Thoracic aorta (tissue), 2 donors: ENCODE measurements around the gene ANO1. TPM values are rescaled to one million over a fixed set of nuclear protein-coding genes. Genes with fewer than 3 reads are reported as not detected.

ENCODE experiments used
- ATAC-seq: fragments of 150-250 bp; one replicate; pipeline ENCODE4 v1.8.0; 2017; ENCODE audit warnings: low read depth; ENCODE audit not compliant: insufficient number of reproducible peaks, low FRiP score
- DNase-seq: peaks from one replicate; pipeline ENCODE4 v3.0.0-alpha.2; 2020; ENCODE audit warnings: low spot score
- H3K27ac ChIP-seq, 2 donors: fragments of 200-600 bp; sonication (generic); 1 replicate in 1 of 2; 2 replicates in 1 of 2; pipeline ENCODE4 v1.5.1; 2016; ENCODE audit warnings: mild to moderate bottlenecking in 2 of 2, moderate library complexity in 2 of 2
- H3K27me3 ChIP-seq: fragments of 200-600 bp; sonication (generic); replicated peaks from 2 replicates; pipeline ENCODE4 v1.6.0; 2016; ENCODE audit warnings: mild to moderate bottlenecking; ENCODE audit not compliant: insufficient read depth
- H3K36me3 ChIP-seq: fragments of 200-600 bp; sonication (generic); one replicate; pipeline ENCODE4 v1.5.1; 2016
- H3K4me1 ChIP-seq, 2 donors: fragments of 200-600 bp; sonication (generic); 1 replicate in 1 of 2; 2 replicates in 1 of 2; pipeline versions ENCODE4 v1.5.1 to v1.6.0; 2016; ENCODE audit warnings: low read depth in 2 of 2, mild to moderate bottlenecking in 1 of 2; ENCODE audit not compliant: control insufficient read depth in 1 of 2
- H3K4me3 ChIP-seq: fragments of 200-600 bp; sonication (generic); 2 replicates; pipeline ENCODE4 v1.5.1; 2016; ENCODE audit warnings: mild to moderate bottlenecking
- H3K9me3 ChIP-seq: fragments of 200-600 bp; sonication (generic); 2 replicates; pipeline ENCODE4 v1.5.1; 2016
- total RNA-seq, 2 donors: library from RNA; depleted of rRNA; stranded (reverse); fragments of >200 nt; gene quantifications; one replicate each; pipeline versions ENCODE4 v1.1.0 to v1.2.3, GENCODE V29; 2016
- TF ChIP-seq, protein P1 (sequence below): fragments of 200-600 bp; sonication (generic); IDR thresholded peaks from one replicate; pipeline ENCODE4 v1.5.1; 2019; ENCODE audit warnings: antibody characterized with exemption

ANO1 gene
- total RNA-seq, 2 donors from 2014 or later, result 122 to 161 TPM

GRCh38 chr11:70055444-70055843 is 22.7 kb upstream of the ANO1 start:
- DNase-seq, result no peak
- H3K4me3 ChIP-seq, result no peak overlapping the region
- ATAC-seq, result no peak
- TF ChIP-seq, protein P1, sequence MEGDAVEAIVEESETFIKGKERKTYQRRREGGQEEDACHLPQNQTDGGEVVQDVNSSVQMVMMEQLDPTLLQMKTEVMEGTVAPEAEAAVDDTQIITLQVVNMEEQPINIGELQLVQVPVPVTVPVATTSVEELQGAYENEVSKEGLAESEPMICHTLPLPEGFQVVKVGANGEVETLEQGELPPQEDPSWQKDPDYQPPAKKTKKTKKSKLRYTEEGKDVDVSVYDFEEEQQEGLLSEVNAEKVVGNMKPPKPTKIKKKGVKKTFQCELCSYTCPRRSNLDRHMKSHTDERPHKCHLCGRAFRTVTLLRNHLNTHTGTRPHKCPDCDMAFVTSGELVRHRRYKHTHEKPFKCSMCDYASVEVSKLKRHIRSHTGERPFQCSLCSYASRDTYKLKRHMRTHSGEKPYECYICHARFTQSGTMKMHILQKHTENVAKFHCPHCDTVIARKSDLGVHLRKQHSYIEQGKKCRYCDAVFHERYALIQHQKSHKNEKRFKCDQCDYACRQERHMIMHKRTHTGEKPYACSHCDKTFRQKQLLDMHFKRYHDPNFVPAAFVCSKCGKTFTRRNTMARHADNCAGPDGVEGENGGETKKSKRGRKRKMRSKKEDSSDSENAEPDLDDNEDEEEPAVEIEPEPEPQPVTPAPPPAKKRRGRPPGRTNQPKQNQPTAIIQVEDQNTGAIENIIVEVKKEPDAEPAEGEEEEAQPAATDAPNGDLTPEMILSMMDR, result no peak
- no peaks in the 10 kb centered on the region for H3K36me3 ChIP-seq
- H3K9me3 ChIP-seq, result peaks cover 4% of the 10 kb centered on the region
- peaks cover 0 to 6% of the 10 kb centered on the region in 2 donors for H3K4me1 ChIP-seq
- H3K27ac ChIP-seq, result no peak overlapping the region
- no peaks in the 10 kb centered on the region for H3K27me3 ChIP-seq

DNA sequence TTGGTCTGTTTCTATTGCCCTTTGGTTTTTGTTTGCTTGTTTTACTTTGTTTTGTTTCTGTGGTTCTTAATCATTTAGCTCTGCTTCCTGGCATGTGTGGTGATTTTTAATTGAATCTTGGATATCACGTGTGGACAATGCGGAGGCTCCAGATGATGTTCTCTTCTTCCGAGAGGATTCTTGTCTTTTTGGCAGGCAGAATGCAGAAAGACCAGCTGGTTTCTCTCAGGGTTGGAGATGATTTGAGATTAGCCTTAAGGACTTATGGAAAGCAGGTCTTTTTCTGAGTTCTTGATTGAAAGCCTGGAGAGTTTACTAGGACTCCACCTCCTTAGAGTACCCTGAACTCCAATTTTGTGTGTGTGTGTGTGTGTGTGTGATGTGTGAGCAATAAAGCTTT is 21.0 kb upstream of the ANO1 start:
- Histone ChIP-seq H3K27ac (no peak overlapping the region), H3K36me3 (no peaks in the 10 kb centered on the region), H3K4me1 (peaks cover 0 to 6% of the 10 kb centered on the region in 2 donors), H3K27me3 (no peaks in the 10 kb centered on the region), H3K9me3 (peaks cover 4% of the 10 kb centered on the region), H3K4me3 (no peak overlapping the region)
- no peak for DNase-seq
- ATAC-seq, result no peak
- TF ChIP-seq, protein P1, result no peak

DNA sequence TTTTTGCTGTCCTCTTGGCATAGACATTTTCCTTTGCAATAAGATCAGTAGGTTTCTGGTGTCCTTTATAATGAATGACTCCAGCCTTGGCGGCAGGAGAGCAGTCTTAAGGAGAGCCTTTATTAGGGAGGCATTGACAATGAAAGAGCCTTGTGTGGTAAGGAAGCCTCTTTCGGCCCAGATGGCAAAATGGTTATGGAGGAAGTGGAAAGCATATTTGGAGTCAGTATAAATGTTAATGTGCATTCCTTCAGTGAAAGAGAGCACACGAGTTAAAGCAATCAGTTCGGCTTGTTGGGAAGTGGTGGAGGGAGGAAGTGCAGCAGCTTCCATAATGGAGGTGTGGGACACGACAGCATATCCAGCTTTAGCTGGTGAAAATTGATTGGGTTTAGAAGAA is 18.1 kb upstream of the ANO1 start:
- Histone ChIP-seq H3K27me3 (no peaks in the 10 kb centered on the region), H3K27ac (no peak overlapping the region), H3K36me3 (no peaks in the 10 kb centered on the region), H3K4me3 (no peak overlapping the region), H3K9me3 (peaks cover 4% of the 10 kb centered on the region), H3K4me1 (peaks cover 0 to 6% of the 10 kb centered on the region in 2 donors)
- TF ChIP-seq, protein P1, result no peak
- ATAC-seq (no peak), DNase-seq (no peak)

GRCh38 chr11:70060611-70061293 is 17.4 kb upstream of the ANO1 start:
- TF ChIP-seq, protein P1, result no peak
- no peaks in the 10 kb centered on the region for H3K27me3 ChIP-seq
- ATAC-seq (no peak), DNase-seq (no peak)
- peaks cover 0 to 6% of the 10 kb centered on the region in 2 donors for H3K4me1 ChIP-seq
- no peak overlapping the region for H3K27ac ChIP-seq
- H3K4me3 ChIP-seq, result no peak overlapping the region
- peaks cover 1% of the 10 kb centered on the region for H3K9me3 ChIP-seq
- H3K36me3 ChIP-seq, result no peaks in the 10 kb centered on the region

DNA sequence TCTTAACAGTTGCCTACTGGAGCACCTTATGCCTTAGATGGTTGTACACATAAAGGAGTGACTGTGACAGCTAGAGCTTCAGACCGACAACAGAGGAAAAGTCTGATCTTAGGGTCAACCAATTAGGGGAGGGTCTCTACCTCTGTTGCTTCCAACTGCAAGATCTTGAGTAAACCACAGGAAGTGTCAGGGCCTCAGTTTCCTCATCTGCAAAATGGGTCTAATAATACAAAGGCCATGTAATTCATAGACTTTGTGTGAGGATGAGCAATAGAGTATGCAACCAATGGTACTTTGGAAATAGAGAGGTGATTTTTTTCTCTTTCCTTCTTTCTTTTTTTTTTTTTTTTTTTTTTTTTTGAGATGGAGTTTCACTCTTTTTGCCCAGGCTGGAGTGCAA is 16.4 kb upstream of the ANO1 start:
- DNase-seq, result no peak
- TF ChIP-seq, protein P1, result no peak
- Histone ChIP-seq H3K9me3 (no peaks in the 10 kb centered on the region), H3K27me3 (no peaks in the 10 kb centered on the region), H3K4me1 (peaks cover 0 to 12% of the 10 kb centered on the region in 2 donors), H3K4me3 (no peak overlapping the region), H3K27ac (no peak overlapping the region), H3K36me3 (no peaks in the 10 kb centered on the region)
- ATAC-seq, result no peak
